GM19043 (cell line): ENCODE measurements around the gene MAP1LC3B2.

Experiments
- ATAC-seq: cut with Tn5 transposase; IDR thresholded peaks from one replicate; pipeline ENCODE4 v1.9.1; 2021; ENCODE audit warnings: low read depth; ENCODE audit not compliant: unreplicated experiment

MAP1LC3B2 gene

GRCh38 chr12:116609319-116610114 is 50.3 kb downstream of the MAP1LC3B2 start:
- ATAC-seq, result no peak

- ATAC-seq, result no peak
Observed at GRCh38 chr12:116610971-116611541, 51.9 kb downstream of the MAP1LC3B2 start.

- no peak for ATAC-seq
Observed at GRCh38 chr12:116612436-116612835, 53.3 kb downstream of the MAP1LC3B2 start.

GRCh38 chr12:116613256-116613655 is 54.1 kb downstream of the MAP1LC3B2 start:
- ATAC-seq, result no peak

GRCh38 chr12:116614194-116614915 is 55.2 kb downstream of the MAP1LC3B2 start:
- ATAC-seq, result no peak

- ATAC-seq, result no peak
Observed at GRCh38 chr12:116615141-116615861, 56.1 kb downstream of the MAP1LC3B2 start.

- ATAC-seq, result no peak
Observed at GRCh38 chr12:116616536-116617248, 57.5 kb downstream of the MAP1LC3B2 start.

- ATAC-seq, result no peak
Observed at GRCh38 chr12:116619246-116619645, 60.1 kb downstream of the MAP1LC3B2 start.

GRCh38 chr12:116620124-116620491 is 60.9 kb downstream of the MAP1LC3B2 start:
- no peak for ATAC-seq

- ATAC-seq, result no peak
Observed at GRCh38 chr12:116620492-116621191, 61.5 kb downstream of the MAP1LC3B2 start.

- ATAC-seq, result no peak
Observed at GRCh38 chr12:116621194-116621593, 62.0 kb downstream of the MAP1LC3B2 start.

GRCh38 chr12:116624516-116624915 is 65.3 kb downstream of the MAP1LC3B2 start:
- ATAC-seq, result no peak

- no peak for ATAC-seq
Observed at GRCh38 chr12:116626153-116626552, 67.0 kb downstream of the MAP1LC3B2 start.
